Breast epithelium (tissue), 3 donors: Measurements from ENCODE around the gene PPFIA1.

Experiments
- CTCF ChIP-seq, 3 donors: fragments of 450-650 bp; IDR thresholded peaks; one replicate each; pipeline ENCODE4 v1.5.1; 2016 to 2017; ENCODE audit warnings: antibody characterized with exemption in 3 of 3, mild to moderate bottlenecking in 3 of 3, moderate library complexity in 3 of 3
- POLR2A ChIP-seq: fragments of 450-650 bp; IDR thresholded peaks from one replicate; pipeline ENCODE4 v1.6.1; 2016; ENCODE audit warnings: antibody characterized with exemption, mild to moderate bottlenecking, moderate library complexity
- POLR2AphosphoS5 ChIP-seq, 3 donors: sonication (generic); formaldehyde crosslinking; IDR thresholded peaks; one replicate each; pipeline ENCODE4 v1.6.1; 2017; ENCODE audit warnings: antibody characterized with exemption in 3 of 3

DNA sequence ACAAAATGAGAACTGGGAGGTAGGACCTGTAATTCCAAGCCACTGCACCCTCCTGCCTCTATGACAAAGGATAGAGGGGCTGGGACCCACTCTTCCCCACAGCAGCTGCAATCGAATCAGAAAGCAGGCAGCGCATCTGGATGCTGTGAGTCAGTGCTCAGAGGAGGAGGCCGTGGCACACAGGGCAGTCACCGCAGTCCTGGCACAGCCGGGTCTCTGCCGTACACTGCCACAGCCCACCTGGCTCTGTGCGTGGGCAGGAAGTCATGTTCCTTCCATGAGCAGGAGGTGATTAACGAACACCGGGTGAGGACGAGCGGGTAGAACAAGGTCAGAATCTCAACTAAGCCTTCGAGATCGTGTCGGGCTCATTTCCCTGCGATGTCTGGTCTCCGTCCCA, 30.2 kb upstream of the PPFIA1 start:
- TF ChIP-seq POLR2AphosphoS5 (IDR thresholded peaks at IDR 0.05) (no peak), POLR2A (no peak), CTCF (IDR thresholded peaks at IDR 0.05) (no peak)
